HepG2 (cell line): ENCODE results near the gene RDH11. TPM values are rescaled to one million over a fixed set of nuclear protein-coding genes. Genes with fewer than 3 reads are reported as not detected.

Experiments
- ATF7-NPFF ChIP-seq: sonication (generic); formaldehyde crosslinking; IDR thresholded peaks from 2 replicates; pipeline ENCODE4 v1.8.1; 2023; ENCODE audit warnings: mild to moderate bottlenecking, low read depth, missing genetic modification reagents, moderate library complexity
- CBX5 ChIP-seq: sonication (generic); formaldehyde crosslinking; IDR thresholded peaks from 2 replicates; pipeline ENCODE4 v1.4.0; 2020; ENCODE audit warnings: missing genetic modification reagents, borderline replicate concordance
- ZNF335 ChIP-seq: sonication (generic); formaldehyde crosslinking; IDR thresholded peaks from 2 replicates; pipeline ENCODE4 v1.4.0; 2020; ENCODE audit warnings: missing genetic modification reagents
- ZNF547 ChIP-seq: sonication (generic); formaldehyde crosslinking; IDR thresholded peaks from 2 replicates; pipeline ENCODE4 v1.5.1; 2020; ENCODE audit warnings: mild to moderate bottlenecking, missing genetic modification reagents
- ZNF567 ChIP-seq: sonication (generic); formaldehyde crosslinking; IDR thresholded peaks from 2 replicates; pipeline ENCODE4 v1.8.1; 2023; ENCODE audit warnings: mild to moderate bottlenecking, missing genetic modification reagents, borderline replicate concordance
- ZSCAN25 ChIP-seq: sonication (generic); formaldehyde crosslinking; IDR thresholded peaks from 2 replicates; pipeline ENCODE4 v1.8.0; 2022; ENCODE audit warnings: mild to moderate bottlenecking, missing genetic modification reagents
- ZSCAN30 ChIP-seq: sonication (generic); formaldehyde crosslinking; IDR thresholded peaks from 2 replicates; pipeline ENCODE4 v1.5.0; 2020; ENCODE audit warnings: mild to moderate bottlenecking, missing genetic modification reagents
- polyA plus RNA-seq, 8 experiments: library from polyadenylated mRNA; depleted of rRNA in 3 of 8; stranded (reverse) in 7 of 8; unstranded in 1 of 8; fragments of >200 nt; fragmentation: Illumina TruSeq in 4 of 8; extraction: Trizol in 4 of 8; gene quantifications; 2 replicates each; pipeline versions ENCODE4 v1.2.1 to v1.2.3, GENCODE V29; 2011 to 2016; ENCODE audit warnings: low read depth in 4 of 8, missing spikeins in 1 of 8, mixed read lengths in 1 of 8; ENCODE audit not compliant: insufficient read depth in 1 of 8
- total RNA-seq, 5 experiments: library from RNA; depleted of rRNA; stranded (reverse); fragments of >200 nt; fragmentation: Illumina TruSeq; extraction: Trizol; gene quantifications; 2 replicates each; pipeline ENCODE4 v1.2.3, GENCODE V29; 2016; ENCODE audit warnings: low read depth in 1 of 5
- TF ChIP-seq, protein P1 (sequence below), 2 experiments: fragments of 450-650 bp in 1 of 2; sonication (generic) in 1 of 2; formaldehyde crosslinking in 1 of 2; IDR thresholded peaks; 2 replicates each; pipeline versions ENCODE4 v1.6.1 to v1.8.0; 2016 to 2022; ENCODE audit warnings: antibody characterized with exemption in 1 of 2, mild to moderate bottlenecking in 1 of 2, missing genetic modification reagents in 1 of 2
- TF ChIP-seq, protein P2 (sequence below): sonication (generic); formaldehyde crosslinking; IDR thresholded peaks from 2 replicates; pipeline ENCODE4 v1.4.0; 2020; ENCODE audit warnings: mild to moderate bottlenecking, missing genetic modification reagents

The RDH11 gene
- total and polyA plus RNA-seq, 2 of the 13 experiments (the other 11 are each of a cell fraction or from before 2014, with no cell fraction given) = 106 to 131 TPM

GRCh38 chr14:67738740-67739504 lies 43.4 kb upstream of the RDH11 start (continued):
- TF ChIP-seq, protein P1, sequence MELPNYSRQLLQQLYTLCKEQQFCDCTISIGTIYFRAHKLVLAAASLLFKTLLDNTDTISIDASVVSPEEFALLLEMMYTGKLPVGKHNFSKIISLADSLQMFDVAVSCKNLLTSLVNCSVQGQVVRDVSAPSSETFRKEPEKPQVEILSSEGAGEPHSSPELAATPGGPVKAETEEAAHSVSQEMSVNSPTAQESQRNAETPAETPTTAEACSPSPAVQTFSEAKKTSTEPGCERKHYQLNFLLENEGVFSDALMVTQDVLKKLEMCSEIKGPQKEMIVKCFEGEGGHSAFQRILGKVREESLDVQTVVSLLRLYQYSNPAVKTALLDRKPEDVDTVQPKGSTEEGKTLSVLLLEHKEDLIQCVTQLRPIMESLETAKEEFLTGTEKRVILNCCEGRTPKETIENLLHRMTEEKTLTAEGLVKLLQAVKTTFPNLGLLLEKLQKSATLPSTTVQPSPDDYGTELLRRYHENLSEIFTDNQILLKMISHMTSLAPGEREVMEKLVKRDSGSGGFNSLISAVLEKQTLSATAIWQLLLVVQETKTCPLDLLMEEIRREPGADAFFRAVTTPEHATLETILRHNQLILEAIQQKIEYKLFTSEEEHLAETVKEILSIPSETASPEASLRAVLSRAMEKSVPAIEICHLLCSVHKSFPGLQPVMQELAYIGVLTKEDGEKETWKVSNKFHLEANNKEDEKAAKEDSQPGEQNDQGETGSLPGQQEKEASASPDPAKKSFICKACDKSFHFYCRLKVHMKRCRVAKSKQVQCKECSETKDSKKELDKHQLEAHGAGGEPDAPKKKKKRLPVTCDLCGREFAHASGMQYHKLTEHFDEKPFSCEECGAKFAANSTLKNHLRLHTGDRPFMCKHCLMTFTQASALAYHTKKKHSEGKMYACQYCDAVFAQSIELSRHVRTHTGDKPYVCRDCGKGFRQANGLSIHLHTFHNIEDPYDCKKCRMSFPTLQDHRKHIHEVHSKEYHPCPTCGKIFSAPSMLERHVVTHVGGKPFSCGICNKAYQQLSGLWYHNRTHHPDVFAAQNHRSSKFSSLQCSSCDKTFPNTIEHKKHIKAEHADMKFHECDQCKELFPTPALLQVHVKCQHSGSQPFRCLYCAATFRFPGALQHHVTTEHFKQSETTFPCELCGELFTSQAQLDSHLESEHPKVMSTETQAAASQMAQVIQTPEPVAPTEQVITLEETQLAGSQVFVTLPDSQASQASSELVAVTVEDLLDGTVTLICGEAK (IDR thresholded peaks at IDR 0.05) = no peak
- TF ChIP-seq, protein P1 (CRISPR knock-in tag; IDR thresholded peaks at IDR 0.05) = peak; percentile 58; the same call in 1 of the 2 replicates
- no peak for TF ChIP-seq ZSCAN30 (CRISPR knock-in tag)
- TF ChIP-seq CBX5 (CRISPR knock-in tag) = peak; percentile 66; the same call in 1 of the 2 replicates
- no peak for TF ChIP-seq ZSCAN25 (CRISPR knock-in tag)
- TF ChIP-seq ZNF567 = no peak
- TF ChIP-seq ATF7-NPFF (CRISPR knock-in tag) = 0 out of 2 replicates have a peak, but pooled peaks have one; percentile 36
- peak; percentile 38; the same call in 1 of the 2 replicates for TF ChIP-seq ZNF335 (CRISPR knock-in tag)
- TF ChIP-seq, protein P2, sequence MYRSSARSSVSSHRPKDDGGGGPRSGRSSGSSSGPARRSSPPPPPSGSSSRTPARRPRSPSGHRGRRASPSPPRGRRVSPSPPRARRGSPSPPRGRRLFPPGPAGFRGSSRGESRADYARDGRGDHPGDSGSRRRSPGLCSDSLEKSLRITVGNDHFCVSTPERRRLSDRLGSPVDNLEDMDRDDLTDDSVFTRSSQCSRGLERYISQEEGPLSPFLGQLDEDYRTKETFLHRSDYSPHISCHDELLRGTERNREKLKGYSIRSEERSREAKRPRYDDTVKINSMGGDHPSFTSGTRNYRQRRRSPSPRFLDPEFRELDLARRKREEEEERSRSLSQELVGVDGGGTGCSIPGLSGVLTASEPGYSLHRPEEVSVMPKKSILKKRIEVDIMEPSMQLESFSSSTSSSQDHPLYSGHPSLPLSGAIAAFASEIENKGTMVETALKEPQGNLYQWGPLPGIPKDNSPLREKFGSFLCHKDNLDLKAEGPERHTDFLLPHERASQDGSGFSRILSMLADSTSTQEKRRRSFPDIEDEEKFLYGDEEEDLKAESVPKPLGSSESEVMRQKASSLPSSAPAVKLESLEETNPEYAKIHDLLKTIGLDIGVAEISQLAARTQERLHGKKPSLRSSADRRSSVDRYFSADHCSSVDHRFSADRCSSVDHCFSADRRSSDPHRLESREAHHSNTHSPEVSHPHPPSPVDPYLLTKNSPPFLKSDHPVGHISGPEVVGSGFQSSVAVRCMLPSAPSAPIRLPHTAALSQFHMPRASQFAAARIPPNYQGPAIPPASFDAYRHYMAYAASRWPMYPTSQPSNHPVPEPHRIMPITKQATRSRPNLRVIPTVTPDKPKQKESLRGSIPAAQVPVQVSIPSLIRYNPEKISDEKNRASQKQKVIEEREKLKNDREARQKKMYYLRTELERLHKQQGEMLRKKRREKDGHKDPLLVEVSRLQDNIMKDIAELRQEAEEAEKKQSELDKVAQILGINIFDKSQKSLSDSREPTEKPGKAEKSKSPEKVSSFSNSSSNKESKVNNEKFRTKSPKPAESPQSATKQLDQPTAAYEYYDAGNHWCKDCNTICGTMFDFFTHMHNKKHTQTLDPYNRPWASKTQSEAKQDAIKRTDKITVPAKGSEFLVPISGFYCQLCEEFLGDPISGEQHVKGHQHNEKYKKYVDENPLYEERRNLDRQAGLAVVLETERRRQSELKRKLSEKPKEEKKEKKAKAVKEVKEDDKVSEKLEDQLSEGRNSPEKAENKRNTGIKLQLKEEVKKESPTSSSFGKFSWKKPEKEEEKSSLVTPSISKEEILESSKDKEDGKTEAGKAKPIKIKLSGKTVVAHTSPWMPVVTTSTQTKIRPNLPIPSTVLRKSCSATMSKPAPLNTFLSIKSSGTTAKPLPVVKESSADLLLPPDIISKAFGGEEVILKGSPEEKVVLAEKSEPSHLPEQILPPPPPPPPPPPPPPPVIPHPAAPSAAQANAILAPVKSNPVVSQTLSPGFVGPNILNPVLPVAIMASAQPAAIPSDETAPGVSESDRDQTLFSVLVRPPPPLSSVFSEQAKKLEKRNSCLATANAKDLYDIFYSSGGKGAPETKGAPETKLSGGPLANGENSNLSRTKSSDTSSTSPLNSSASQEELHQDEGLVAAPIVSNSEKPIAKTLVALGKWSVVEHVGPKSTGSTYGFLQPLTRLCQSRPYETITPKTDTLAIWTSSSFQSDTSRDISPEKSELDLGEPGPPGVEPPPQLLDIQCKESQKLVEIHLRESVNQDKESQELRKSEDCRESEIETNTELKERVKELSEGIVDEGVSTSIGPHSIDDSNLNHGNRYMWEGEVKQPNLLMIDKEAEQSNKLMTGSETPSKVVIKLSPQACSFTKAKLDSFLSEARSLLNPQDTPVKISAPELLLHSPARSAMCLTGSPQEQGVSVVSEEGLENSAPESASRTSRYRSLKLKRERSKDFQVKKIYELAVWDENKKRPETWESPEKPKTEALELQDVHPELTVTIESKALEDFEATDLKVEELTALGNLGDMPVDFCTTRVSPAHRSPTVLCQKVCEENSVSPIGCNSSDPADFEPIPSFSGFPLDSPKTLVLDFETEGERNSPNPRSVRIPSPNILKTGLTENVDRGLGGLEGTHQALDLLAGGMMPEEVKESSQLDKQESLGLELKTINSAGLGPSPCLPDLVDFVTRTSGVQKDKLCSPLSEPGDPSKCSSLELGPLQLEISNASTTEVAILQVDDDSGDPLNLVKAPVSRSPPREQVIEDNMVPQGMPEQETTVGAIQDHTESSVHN (CRISPR knock-in tag) = no peak
- no peak for TF ChIP-seq ZNF547 (CRISPR knock-in tag)
